GM18867 (cell line): Measurements from ENCODE around the gene GPR180.

ENCODE experiments used
- ATAC-seq: cut with Tn5 transposase; IDR thresholded peaks from one replicate; pipeline ENCODE4 v1.9.1; 2021; ENCODE audit warnings: mild to moderate bottlenecking, moderate library complexity; ENCODE audit not compliant: unreplicated experiment

Gene GPR180

GRCh38 chr13:94683409-94683808 is 81.8 kb downstream of the GPR180 start:
- ATAC-seq: no peak
